ENCODE results near the gene DIRAS1.

Gene DIRAS1

GRCh38 chr19:2720777-2721569 lies at the start of gene DIRAS1:
DIRAS1 (minus strand) TSS chr19:2721372; CDS start chr19:2717806, 3,566 bp downstream.
- DNase-seq (ENCODE audit: low read depth): no peak

GRCh38 chr19:2770055-2771013 lies 49.2 kb upstream of the DIRAS1 start:
- no peak for DNase-seq (ENCODE audit: low read depth)

DNA sequence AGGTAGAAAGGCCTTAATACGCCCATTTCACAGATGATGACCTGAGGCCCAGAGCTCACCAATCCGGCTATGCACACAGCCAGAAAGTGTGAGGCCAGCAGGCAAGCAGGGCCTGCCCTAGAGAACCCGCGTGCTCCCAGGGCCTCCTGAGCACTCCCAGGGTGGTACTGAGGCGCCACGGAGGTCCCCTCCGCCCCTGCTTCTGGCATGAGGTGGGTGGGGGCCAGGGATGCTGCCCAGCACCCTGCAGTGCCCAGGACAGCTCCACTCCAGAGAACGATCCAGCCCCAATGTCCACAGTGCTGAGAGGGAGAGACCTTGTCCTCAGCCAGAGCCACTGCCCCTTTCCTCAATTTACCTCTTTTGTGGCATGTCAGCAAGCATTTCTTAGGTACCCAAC lies 48.0 kb upstream of the DIRAS1 start:
- no peak for DNase-seq (ENCODE audit: low read depth)

GRCh38 chr19:2768365-2769132 lies 47.4 kb upstream of the DIRAS1 start:
- no peak for DNase-seq (ENCODE audit: low read depth)

- no peak for DNase-seq (ENCODE audit: low read depth)
Measured at GRCh38 chr19:2767688-2768087, 46.5 kb upstream of the DIRAS1 start.

DNA sequence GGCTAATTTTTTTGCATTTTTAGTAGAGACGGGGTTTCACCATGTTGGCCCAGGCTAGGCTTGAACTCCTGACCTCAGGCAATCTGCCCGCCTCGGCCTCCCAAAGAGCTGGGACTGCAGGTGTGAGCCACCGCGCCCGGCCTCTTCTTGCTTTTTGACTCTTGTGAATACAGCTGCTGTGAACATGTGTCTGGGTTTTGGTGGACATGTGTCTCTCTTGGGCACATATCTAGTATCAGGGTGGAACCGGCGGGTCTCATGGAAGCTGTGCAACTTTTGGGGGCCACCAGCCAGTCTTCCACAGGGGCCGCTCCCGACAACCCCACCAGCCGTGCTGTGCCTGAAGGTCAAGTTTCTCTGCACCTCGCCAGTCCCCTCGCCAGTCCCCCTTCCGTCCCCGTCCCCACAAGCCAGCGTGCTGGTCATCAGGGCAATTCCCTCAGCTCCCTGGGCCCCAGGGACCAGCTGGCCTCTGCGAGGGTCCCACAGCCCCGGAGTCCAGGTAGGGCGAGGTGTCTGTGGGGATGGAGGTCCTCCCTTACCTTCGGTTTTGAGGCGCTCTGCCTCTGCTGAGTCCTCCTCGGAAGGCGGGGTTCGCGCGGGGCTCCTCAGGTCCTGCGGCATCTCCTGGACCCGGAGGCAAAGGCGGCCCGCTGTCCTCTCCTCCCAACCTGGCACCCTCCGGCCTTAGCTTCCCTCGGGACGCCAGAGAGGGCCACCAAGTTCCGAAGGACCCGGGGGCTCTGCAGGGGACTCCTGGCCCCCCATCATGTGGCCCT lies 45.6 kb upstream of the DIRAS1 start:
- no peak for DNase-seq (ENCODE audit: low read depth)

- DNase-seq (ENCODE audit: low read depth): no peak
Measured at GRCh38 chr19:2765376-2765775, 44.2 kb upstream of the DIRAS1 start.

DNA sequence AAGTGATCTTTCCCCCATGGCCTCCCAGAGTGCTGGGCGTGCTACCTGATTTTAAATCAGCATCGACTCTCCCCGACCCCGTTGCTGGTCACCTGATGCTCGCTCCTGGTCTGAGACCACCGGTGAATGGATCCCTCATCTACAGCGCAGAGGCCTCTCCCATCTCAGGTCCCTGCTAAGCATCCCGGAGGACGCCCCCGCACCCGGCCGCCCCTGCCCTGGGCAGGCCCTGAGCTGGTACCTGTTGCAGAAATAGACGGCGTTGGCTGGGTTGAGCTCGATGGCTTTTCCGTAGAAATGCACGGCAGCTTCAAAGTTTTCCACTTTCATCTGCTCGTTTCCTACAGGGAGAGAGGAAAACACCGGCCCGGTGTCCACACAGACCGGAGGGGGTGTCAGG lies 43.8 kb upstream of the DIRAS1 start:
- no peak for DNase-seq (ENCODE audit: low read depth)

- no peak for DNase-seq (ENCODE audit: low read depth)
Measured at GRCh38 chr19:2763687-2764086, 42.5 kb upstream of the DIRAS1 start.

DNA sequence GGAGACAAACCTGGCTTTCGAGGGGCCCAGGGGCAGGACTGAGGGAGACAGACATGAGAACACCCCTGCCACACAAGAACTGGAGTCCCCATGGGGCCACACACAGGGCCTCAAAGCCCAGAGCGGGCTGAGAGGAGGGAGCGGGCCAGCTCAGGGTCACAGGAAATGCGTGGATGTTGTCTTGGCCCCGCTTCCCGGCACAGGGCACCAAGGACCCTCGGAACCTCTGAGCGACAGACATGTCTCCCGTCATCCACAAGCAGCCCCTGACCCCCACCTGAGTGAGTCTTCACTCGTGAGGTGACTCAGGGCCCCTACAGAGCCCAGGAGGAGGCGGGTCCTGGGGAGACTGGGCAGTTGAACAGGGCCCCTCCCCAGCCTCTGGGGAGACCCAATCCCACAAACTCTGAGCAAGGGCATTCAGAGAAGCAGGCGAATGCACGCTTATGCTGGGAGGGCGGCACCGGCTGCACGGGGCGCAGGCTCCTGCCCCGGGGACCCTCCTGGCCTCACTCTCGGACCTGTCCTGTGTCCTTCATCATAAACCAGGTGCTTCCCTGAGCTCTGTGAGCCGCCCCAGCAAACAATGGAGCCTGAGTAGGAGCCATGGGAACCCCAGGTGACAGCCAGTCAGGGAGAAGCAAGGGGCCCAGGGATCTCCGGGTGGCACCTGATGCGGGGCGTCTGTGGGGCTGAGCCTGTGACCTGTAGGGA lies 41.8 kb upstream of the DIRAS1 start:
- DNase-seq (ENCODE audit: low read depth): no peak

GRCh38 chr19:2761876-2762782 lies 41.0 kb upstream of the DIRAS1 start:
- no peak for DNase-seq (ENCODE audit: low read depth)

GRCh38 chr19:2761309-2761677 lies 40.1 kb upstream of the DIRAS1 start:
- no peak for DNase-seq (ENCODE audit: low read depth)

DNA sequence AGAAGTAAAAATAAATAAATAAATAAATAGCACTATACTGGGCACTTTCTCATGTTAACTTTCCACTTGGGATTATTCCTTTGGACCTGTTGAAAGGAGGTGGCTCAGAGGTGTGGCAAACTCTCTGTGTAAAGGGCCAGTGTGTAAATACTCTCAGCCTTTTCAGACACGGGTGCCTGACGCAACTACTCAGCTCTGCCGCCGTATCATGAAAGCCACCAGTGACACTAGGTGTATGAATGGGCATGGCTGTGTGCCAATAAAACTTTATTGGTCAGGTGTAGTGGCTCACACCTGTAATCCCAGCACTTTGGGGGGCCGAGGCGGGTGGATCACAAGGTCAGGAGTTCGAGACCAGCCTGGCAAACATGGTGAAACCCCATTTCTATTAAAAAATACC lies 38.8 kb upstream of the DIRAS1 start:
- DNase-seq (ENCODE audit: low read depth): no peak

DNA sequence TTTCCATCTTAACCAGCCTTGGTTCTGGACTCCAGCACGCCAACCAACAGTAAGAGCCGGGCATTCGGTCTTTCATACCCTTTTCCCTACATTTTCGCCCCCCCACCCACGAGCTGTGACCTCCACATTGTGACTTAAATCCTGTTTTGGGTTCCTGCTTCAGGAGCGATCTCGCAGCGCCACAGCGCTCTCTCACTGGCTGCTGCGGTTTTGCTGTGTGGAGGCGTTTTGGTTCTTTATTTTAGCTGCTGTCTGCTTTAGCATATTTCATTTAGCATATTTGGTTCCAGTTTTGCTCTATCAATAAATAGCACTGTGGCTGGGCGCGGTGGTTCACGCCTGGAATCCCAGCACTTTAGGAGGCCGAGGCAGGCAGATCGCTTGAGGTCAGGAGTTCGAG lies 38.2 kb upstream of the DIRAS1 start:
- no peak for DNase-seq (ENCODE audit: low read depth)

GRCh38 chr19:2758601-2759313 lies 37.6 kb upstream of the DIRAS1 start:
- no peak for DNase-seq (ENCODE audit: low read depth)

DNA sequence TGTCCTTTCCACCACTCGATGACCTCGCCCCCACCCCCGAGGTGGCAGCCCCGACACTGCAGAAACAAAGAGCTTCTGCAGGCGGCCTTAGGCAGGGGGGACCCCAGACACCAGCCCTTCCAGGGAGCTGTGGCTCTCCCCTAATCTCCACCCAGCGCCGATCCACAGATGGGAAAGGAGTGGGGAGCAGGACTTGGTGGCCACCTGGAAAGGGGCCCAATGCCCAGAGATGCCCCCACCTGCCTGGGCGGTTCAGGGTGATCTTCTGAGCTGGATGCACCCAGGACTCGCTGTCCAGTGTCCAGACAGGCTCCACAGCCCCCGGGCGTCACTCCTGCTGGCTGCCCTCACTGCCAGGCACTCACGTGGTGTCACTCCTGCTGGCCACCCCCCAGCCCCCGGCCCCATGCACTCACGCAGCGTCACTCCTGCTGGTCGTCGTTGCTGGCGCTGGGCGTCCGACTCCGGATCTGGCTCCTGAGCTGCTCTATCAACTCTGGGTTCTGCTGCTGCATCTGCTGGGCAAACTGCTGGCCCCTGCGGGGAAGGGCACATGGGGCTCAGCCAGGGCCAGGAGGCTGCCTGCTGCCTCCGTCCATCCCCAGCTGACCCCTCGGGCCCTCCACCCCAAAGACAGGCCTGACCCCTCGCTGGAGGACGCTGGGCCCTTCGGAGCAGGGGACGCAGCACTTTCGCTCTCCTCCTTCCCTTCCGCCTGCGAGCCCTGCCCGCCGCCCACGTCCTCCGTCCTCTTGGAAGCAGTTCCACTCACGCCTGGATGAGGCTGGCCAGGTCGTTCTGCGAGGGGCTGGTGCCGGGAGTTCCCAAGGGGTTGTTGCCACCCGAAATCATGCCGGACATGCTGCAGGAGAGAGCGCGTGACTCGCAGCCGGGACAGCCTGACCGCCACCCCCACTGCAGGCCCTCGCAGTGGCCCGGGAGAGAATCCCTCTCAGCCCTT lies 36.0 kb upstream of the DIRAS1 start:
- no peak for DNase-seq (ENCODE audit: low read depth)

GRCh38 chr19:2756477-2756876 lies 35.3 kb upstream of the DIRAS1 start:
- no peak for DNase-seq (ENCODE audit: low read depth)

DNA sequence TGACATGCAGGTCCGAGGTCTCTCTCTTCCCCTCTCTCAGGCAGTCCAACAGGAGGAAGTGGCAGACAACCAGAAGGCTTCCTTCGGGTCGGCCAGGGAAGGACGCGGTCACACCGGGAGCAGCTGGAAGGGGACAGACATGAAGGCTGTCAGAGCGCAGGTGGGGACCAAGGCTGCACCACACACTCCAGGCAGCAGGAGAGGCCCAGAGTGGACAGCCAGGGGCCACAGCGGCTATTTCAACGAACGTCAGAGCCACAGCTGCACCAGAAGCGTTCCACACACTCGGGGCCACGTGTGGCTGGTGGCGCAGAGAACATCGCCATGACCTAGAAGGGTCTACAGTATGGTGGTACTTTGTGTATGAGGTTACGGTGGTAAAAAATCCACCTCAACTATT lies 34.6 kb upstream of the DIRAS1 start:
- DNase-seq (ENCODE audit: low read depth): no peak

Measured in ELR (cell line).